CD4-positive, alpha-beta T cell treated with Interleukin-21 for 1 hour (primary cell): ENCODE results near the gene PTCSC3.
"Not testable (repeated sequence)": the region's sequence is repeated elsewhere in the genome, so short reads cannot be mapped to it uniquely, and the experiment has no call there.

ENCODE experiments used
- DNase-seq: peaks from one replicate; pipeline ENCODE4 v3.0.0-alpha.2; 2020

Gene PTCSC3

GRCh38 chr14:36171607-36172006 lies 4.9 kb downstream of the PTCSC3 start:
- no peak for DNase-seq

- no peak for DNase-seq
These were observed 9.1 kb downstream of the PTCSC3 start for GRCh38 chr14:36167431-36167830.

- no peak for DNase-seq
These were observed 13.1 kb downstream of the PTCSC3 start for GRCh38 chr14:36163451-36163850.

GRCh38 chr14:36162267-36162666 lies 14.3 kb downstream of the PTCSC3 start:
- DNase-seq = no peak

GRCh38 chr14:36161776-36162175 lies 14.7 kb downstream of the PTCSC3 start:
- DNase-seq = no peak

- DNase-seq = no peak
These were observed 25.2 kb downstream of the PTCSC3 start for GRCh38 chr14:36151335-36151734.

GRCh38 chr14:36134038-36134437 lies 42.5 kb downstream of the PTCSC3 start:
- no peak for DNase-seq

GRCh38 chr14:36132826-36133225 lies 43.7 kb downstream of the PTCSC3 start:
- no peak for DNase-seq

GRCh38 chr14:36130186-36130585 lies 46.3 kb downstream of the PTCSC3 start:
- DNase-seq = no peak

- DNase-seq = no peak
These were observed 47.3 kb downstream of the PTCSC3 start for GRCh38 chr14:36129181-36129580.

GRCh38 chr14:36113341-36113740 lies 63.2 kb downstream of the PTCSC3 start:
- DNase-seq = no peak

- no peak for DNase-seq
These were observed 64.5 kb downstream of the PTCSC3 start for GRCh38 chr14:36111822-36112583.

GRCh38 chr14:36105401-36105800 lies 71.1 kb downstream of the PTCSC3 start:
- no peak for DNase-seq

GRCh38 chr14:36104258-36104657 lies 72.3 kb downstream of the PTCSC3 start:
- not testable (repeated sequence) for DNase-seq

GRCh38 chr14:36099619-36100018 lies 76.9 kb downstream of the PTCSC3 start:
- no peak for DNase-seq

- no peak for DNase-seq
These were observed 79.2 kb downstream of the PTCSC3 start for GRCh38 chr14:36097356-36097755.

GRCh38 chr14:36096090-36096489 lies 80.4 kb downstream of the PTCSC3 start:
- no peak for DNase-seq

GRCh38 chr14:36094963-36095362 lies 81.6 kb downstream of the PTCSC3 start:
- no peak for DNase-seq

GRCh38 chr14:36091096-36091495 lies 85.4 kb downstream of the PTCSC3 start:
- no peak for DNase-seq

- no peak for DNase-seq
These were observed 89.1 kb downstream of the PTCSC3 start for GRCh38 chr14:36087411-36087810.

- no peak for DNase-seq
These were observed 89.7 kb downstream of the PTCSC3 start for GRCh38 chr14:36086629-36087395.

- no peak for DNase-seq
These were observed 90.7 kb downstream of the PTCSC3 start for GRCh38 chr14:36085861-36086260.
